K562 (cell line): Measurements from ENCODE around the gene NR6A1.
A peak's percentile ranks its signal among the peaks of the same experiment; 100 is the strongest.

ENCODE experiments used
- EZH2 ChIP-seq: IDR thresholded peaks from 2 replicates; pipeline ENCODE4 v1.6.1; 2012; ENCODE audit warnings: low read depth, mild to moderate bottlenecking, inconsistent platforms, low read length, borderline replicate concordance
- JUN ChIP-seq, 2 experiments: sonication (generic) in 1 of 2; formaldehyde crosslinking in 1 of 2; IDR thresholded peaks; 2 replicates each; pipeline versions ENCODE4 v1.6.1 to v1.8.0; 2012 to 2022; ENCODE audit warnings: borderline replicate concordance in 2 of 2, mild to moderate bottlenecking in 2 of 2, improper control_type of control experiment in 1 of 2, low read depth in 1 of 2, low read length in 1 of 2, missing genetic modification reagents in 1 of 2
- JUND ChIP-seq, 2 experiments: IDR thresholded peaks; 2 replicates in 1 of 2; 3 replicates in 1 of 2; pipeline ENCODE4 v1.6.1; 2011; ENCODE audit warnings: borderline replicate concordance in 2 of 2, low read depth in 2 of 2, low read length in 2 of 2, improper control_type of control experiment in 1 of 2, missing biosample characterization in 1 of 2, missing genetic modification characterization in 1 of 2, missing genetic modification reagents in 1 of 2
- MEIS2 ChIP-seq: fragments of 450-650 bp; IDR thresholded peaks from 2 replicates; pipeline ENCODE4 v1.6.1; 2014; ENCODE audit warnings: mild to moderate bottlenecking; ENCODE audit not compliant: partially characterized antibody
- MXI1 ChIP-seq: IDR thresholded peaks from 2 replicates; pipeline ENCODE4 v1.6.1; 2011; ENCODE audit warnings: low read depth, mild to moderate bottlenecking, improper control_type of control experiment, low read length
- ZNF146 ChIP-seq: IDR thresholded peaks from one replicate; pipeline ENCODE4 v1.6.1; 2018; ENCODE audit warnings: missing compliant biosample characterization; ENCODE audit not compliant: unreplicated experiment
- TF ChIP-seq, protein P1 (sequence below), 3 experiments: IDR thresholded peaks in 2 of 3; conservative IDR thresholded peaks in 1 of 3; 2 replicates each; pipeline ENCODE4 v1.5.1; 2011 to 2012; ENCODE audit warnings: low read length in 3 of 3, mild to moderate bottlenecking in 3 of 3, control low read depth in 2 of 3, improper control_type of control experiment in 1 of 3, inconsistent platforms in 1 of 3, low read depth in 1 of 3, mixed read lengths in 1 of 3, moderate library complexity in 1 of 3; ENCODE audit not compliant: insufficient read depth in 2 of 3
- TF ChIP-seq, protein P2 (sequence below), 2 experiments: IDR thresholded peaks; 2 replicates each; pipeline ENCODE4 v1.6.1; 2012; ENCODE audit warnings: improper control_type of control experiment in 2 of 2, low read depth in 2 of 2, low read length in 2 of 2, borderline replicate concordance in 1 of 2

GRCh38 chr9:124764774-124765438 lies 6.2 kb downstream of the NR6A1 start:
- TF ChIP-seq, protein P1, sequence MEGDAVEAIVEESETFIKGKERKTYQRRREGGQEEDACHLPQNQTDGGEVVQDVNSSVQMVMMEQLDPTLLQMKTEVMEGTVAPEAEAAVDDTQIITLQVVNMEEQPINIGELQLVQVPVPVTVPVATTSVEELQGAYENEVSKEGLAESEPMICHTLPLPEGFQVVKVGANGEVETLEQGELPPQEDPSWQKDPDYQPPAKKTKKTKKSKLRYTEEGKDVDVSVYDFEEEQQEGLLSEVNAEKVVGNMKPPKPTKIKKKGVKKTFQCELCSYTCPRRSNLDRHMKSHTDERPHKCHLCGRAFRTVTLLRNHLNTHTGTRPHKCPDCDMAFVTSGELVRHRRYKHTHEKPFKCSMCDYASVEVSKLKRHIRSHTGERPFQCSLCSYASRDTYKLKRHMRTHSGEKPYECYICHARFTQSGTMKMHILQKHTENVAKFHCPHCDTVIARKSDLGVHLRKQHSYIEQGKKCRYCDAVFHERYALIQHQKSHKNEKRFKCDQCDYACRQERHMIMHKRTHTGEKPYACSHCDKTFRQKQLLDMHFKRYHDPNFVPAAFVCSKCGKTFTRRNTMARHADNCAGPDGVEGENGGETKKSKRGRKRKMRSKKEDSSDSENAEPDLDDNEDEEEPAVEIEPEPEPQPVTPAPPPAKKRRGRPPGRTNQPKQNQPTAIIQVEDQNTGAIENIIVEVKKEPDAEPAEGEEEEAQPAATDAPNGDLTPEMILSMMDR (IDR thresholded peaks at IDR 0.05 in 2 of 3, conservative IDR thresholded peaks at IDR 0.05 in 1 of 3; ENCODE audit: insufficient read depth in 2 of 3, low read depth in 1 of 3, low read length in 3 of 3), result peak; percentile 42 to 72 (median 59); a peak in 5 of 6 replicates
- TF ChIP-seq ZNF146 (no peak), EZH2 (no peak), MXI1 (no peak), JUN (IDR thresholded peaks at IDR 0.05; ENCODE audit: borderline replicate concordance, low read depth, low read length) (no peak), JUN (CRISPR knock-in tag; IDR thresholded peaks at IDR 0.05; ENCODE audit: borderline replicate concordance) (no peak), JUND (IDR thresholded peaks at IDR 0.05; ENCODE audit: borderline replicate concordance, low read depth, low read length) (0 out of 2 replicates have a peak, but pooled peaks have one; percentile 15), JUND (tag; IDR thresholded peaks at IDR 0.05; ENCODE audit: borderline replicate concordance, low read depth, low read length) (no peak), MEIS2 (no peak)
- TF ChIP-seq, protein P2, sequence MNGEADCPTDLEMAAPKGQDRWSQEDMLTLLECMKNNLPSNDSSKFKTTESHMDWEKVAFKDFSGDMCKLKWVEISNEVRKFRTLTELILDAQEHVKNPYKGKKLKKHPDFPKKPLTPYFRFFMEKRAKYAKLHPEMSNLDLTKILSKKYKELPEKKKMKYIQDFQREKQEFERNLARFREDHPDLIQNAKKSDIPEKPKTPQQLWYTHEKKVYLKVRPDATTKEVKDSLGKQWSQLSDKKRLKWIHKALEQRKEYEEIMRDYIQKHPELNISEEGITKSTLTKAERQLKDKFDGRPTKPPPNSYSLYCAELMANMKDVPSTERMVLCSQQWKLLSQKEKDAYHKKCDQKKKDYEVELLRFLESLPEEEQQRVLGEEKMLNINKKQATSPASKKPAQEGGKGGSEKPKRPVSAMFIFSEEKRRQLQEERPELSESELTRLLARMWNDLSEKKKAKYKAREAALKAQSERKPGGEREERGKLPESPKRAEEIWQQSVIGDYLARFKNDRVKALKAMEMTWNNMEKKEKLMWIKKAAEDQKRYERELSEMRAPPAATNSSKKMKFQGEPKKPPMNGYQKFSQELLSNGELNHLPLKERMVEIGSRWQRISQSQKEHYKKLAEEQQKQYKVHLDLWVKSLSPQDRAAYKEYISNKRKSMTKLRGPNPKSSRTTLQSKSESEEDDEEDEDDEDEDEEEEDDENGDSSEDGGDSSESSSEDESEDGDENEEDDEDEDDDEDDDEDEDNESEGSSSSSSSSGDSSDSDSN (IDR thresholded peaks at IDR 0.05; ENCODE audit: borderline replicate concordance in 1 of 2, low read depth in 2 of 2, low read length in 2 of 2), result no peak
